BLaER1 treated with 17β-estradiol and CSF1 and Interleukin-3, amounts not matched to agents 10 nM and 100 nM (cell line): Measurements from ENCODE around the gene ATXN7L1.

Experiments used
- H3K27ac ChIP-seq, 11 experiments: shearing (Covaris generic); formaldehyde crosslinking; 2 replicates each; pipeline ENCODE4 v1.8.1; 2022
- H3K27me3 ChIP-seq, 11 experiments: shearing (Covaris generic); formaldehyde crosslinking; 2 replicates each; pipeline ENCODE4 v1.8.1; 2022
- H3K36me3 ChIP-seq, 11 experiments: shearing (Covaris generic); formaldehyde crosslinking; 2 replicates each; pipeline ENCODE4 v1.8.1; 2022
- H3K4me1 ChIP-seq, 10 experiments: shearing (Covaris generic); formaldehyde crosslinking; 2 replicates each; pipeline ENCODE4 v1.8.1; 2022
- H3K4me2 ChIP-seq, 11 experiments: shearing (Covaris generic); formaldehyde crosslinking; 2 replicates each; pipeline ENCODE4 v1.8.1; 2022
- H3K4me3 ChIP-seq, 10 experiments: shearing (Covaris generic); formaldehyde crosslinking; 2 replicates each; pipeline ENCODE4 v1.8.1; 2022
- H3K9ac ChIP-seq, 11 experiments: shearing (Covaris generic); formaldehyde crosslinking; 2 replicates each; pipeline ENCODE4 v1.8.1; 2022
- H3K9me3 ChIP-seq, 11 experiments: shearing (Covaris generic); formaldehyde crosslinking; replicated peaks in 1 of 11; 2 replicates each; pipeline ENCODE4 v1.8.1; 2022
- H4K20me1 ChIP-seq, 11 experiments: shearing (Covaris generic); formaldehyde crosslinking; 2 replicates each; pipeline ENCODE4 v1.8.1; 2022
- Cebpa-rat ChIP-seq, 11 experiments: shearing (Covaris generic); IDR thresholded peaks; 2 replicates each; pipeline ENCODE4 v1.8.1; 2022

The ATXN7L1 gene

GRCh38 chr7:105648561-105649401, 227.6 kb downstream of the ATXN7L1 start:
- Histone ChIP-seq H4K20me1 (peaks cover 5 to 44% (median 21%) of the 10 kb centered on the region in 11 experiments; a peak in 13 of 22 replicates), H3K4me1 (peaks cover 0 to 8% (median 4%) of the 10 kb centered on the region in 10 experiments; a peak in 4 of 20 replicates), H3K27ac (no peak overlapping the region), H3K4me3 (no peak overlapping the region), H3K36me3 (peaks cover 0 to 91% (median 12%) of the 10 kb centered on the region in 11 experiments; a peak in 13 of 22 replicates), H3K9ac (no peak overlapping the region), H3K27me3 (no peaks in the 10 kb centered on the region), H3K9me3 (no peaks in the 10 kb centered on the region), H3K4me2 (no peak overlapping the region)
- TF ChIP-seq Cebpa-rat (IDR thresholded peaks at IDR 0.05), result no peak

- peaks cover 0 to 8% (median 4%) of the 10 kb centered on the region in 10 experiments; a peak in 4 of 20 replicates for H3K4me1 ChIP-seq
- no peaks in the 10 kb centered on the region for H3K27me3 ChIP-seq
- no peaks in the 10 kb centered on the region for H3K9me3 ChIP-seq
- peaks cover 2 to 91% (median 18%) of the 10 kb centered on the region in 11 experiments; a peak in 16 of 22 replicates for H3K36me3 ChIP-seq
- H3K27ac ChIP-seq, result no peak overlapping the region
- TF ChIP-seq Cebpa-rat (IDR thresholded peaks at IDR 0.05), result no peak
- H3K9ac ChIP-seq, result no peak overlapping the region
- H3K4me2 ChIP-seq, result no peak overlapping the region
- peaks cover 2 to 35% (median 15%) of the 10 kb centered on the region in 11 experiments; a peak in 13 of 22 replicates for H4K20me1 ChIP-seq
- H3K4me3 ChIP-seq, result no peak overlapping the region
Observed at GRCh38 chr7:105647591-105647990, 228.8 kb downstream of the ATXN7L1 start.

GRCh38 chr7:105644937-105645336, 231.5 kb downstream of the ATXN7L1 start:
- no peaks in the 10 kb centered on the region for H3K27me3 ChIP-seq
- H3K36me3 ChIP-seq, result peaks cover 21 to 94% (median 28%) of the 10 kb centered on the region in 11 experiments; a peak in 19 of 22 replicates
- peaks cover 0 to 20% (median 0%) of the 10 kb centered on the region in 11 experiments; a peak in 6 of 22 replicates for H4K20me1 ChIP-seq
- H3K9ac ChIP-seq, result no peak overlapping the region
- H3K4me2 ChIP-seq, result no peak overlapping the region
- no peak for TF ChIP-seq Cebpa-rat (IDR thresholded peaks at IDR 0.05)
- H3K4me1 ChIP-seq, result peaks cover 0 to 8% (median 4%) of the 10 kb centered on the region in 10 experiments; a peak in 4 of 20 replicates
- H3K9me3 ChIP-seq, result no peaks in the 10 kb centered on the region
- H3K4me3 ChIP-seq, result no peak overlapping the region
- no peak overlapping the region for H3K27ac ChIP-seq

GRCh38 chr7:105643851-105644250, 232.5 kb downstream of the ATXN7L1 start:
- Histone ChIP-seq H3K27ac (no peak overlapping the region), H4K20me1 (peaks cover 0 to 20% (median 0%) of the 10 kb centered on the region in 11 experiments; a peak in 3 of 22 replicates), H3K9me3 (no peaks in the 10 kb centered on the region), H3K27me3 (no peaks in the 10 kb centered on the region), H3K4me1 (peaks cover 0 to 7% (median 4%) of the 10 kb centered on the region in 10 experiments; a peak in 4 of 20 replicates), H3K9ac (no peak overlapping the region), H3K36me3 (peaks cover 22 to 94% (median 38%) of the 10 kb centered on the region in 11 experiments; a peak in 20 of 22 replicates), H3K4me2 (no peak overlapping the region), H3K4me3 (no peak overlapping the region)
- TF ChIP-seq Cebpa-rat (IDR thresholded peaks at IDR 0.05), result no peak

- H3K9ac ChIP-seq, result no peak overlapping the region
- H3K27me3 ChIP-seq, result no peaks in the 10 kb centered on the region
- H3K9me3 ChIP-seq, result no peaks in the 10 kb centered on the region
- H4K20me1 ChIP-seq, result peaks cover 0 to 17% (median 0%) of the 10 kb centered on the region in 11 experiments; a peak in 2 of 22 replicates
- peaks cover 27 to 94% (median 43%) of the 10 kb centered on the region in 11 experiments; a peak in 21 of 22 replicates for H3K36me3 ChIP-seq
- no peak overlapping the region for H3K4me2 ChIP-seq
- no peak overlapping the region for H3K27ac ChIP-seq
- TF ChIP-seq Cebpa-rat (IDR thresholded peaks at IDR 0.05), result no peak
- no peak overlapping the region for H3K4me3 ChIP-seq
- H3K4me1 ChIP-seq, result peaks cover 0 to 2% (median 0%) of the 10 kb centered on the region in 10 experiments; a peak in 3 of 20 replicates
Observed at GRCh38 chr7:105643384-105643783, 233.0 kb downstream of the ATXN7L1 start.

- Histone ChIP-seq H3K4me2 (no peak overlapping the region), H3K36me3 (peaks cover 38 to 94% (median 54%) of the 10 kb centered on the region in 11 experiments), H3K9ac (no peak overlapping the region), H3K4me1 (no peaks in the 10 kb centered on the region), H3K4me3 (no peak overlapping the region), H3K27me3 (no peaks in the 10 kb centered on the region), H3K9me3 (no peaks in the 10 kb centered on the region), H4K20me1 (peaks cover 0 to 9% (median 0%) of the 10 kb centered on the region in 11 experiments; a peak in 1 of 22 replicates), H3K27ac (no peak overlapping the region)
- TF ChIP-seq Cebpa-rat (IDR thresholded peaks at IDR 0.05), result no peak
Observed at GRCh38 chr7:105642264-105642663, 234.1 kb downstream of the ATXN7L1 start.

GRCh38 chr7:105640956-105641810, 235.2 kb downstream of the ATXN7L1 start:
- Histone ChIP-seq H3K4me3 (no peak overlapping the region), H3K36me3 (peaks cover 47 to 94% (median 65%) of the 10 kb centered on the region in 11 experiments), H3K27ac (no peak overlapping the region)

GRCh38 chr7:105639667-105640493, 236.5 kb downstream of the ATXN7L1 start:
- Histone ChIP-seq H3K4me3 (no peak overlapping the region), H3K27ac (no peak overlapping the region), H3K4me2 (no peak overlapping the region), H3K4me1 (no peaks in the 10 kb centered on the region), H3K9me3 (no peaks in the 10 kb centered on the region), H3K36me3 (peaks cover 55 to 100% (median 78%) of the 10 kb centered on the region in 11 experiments), H4K20me1 (peaks cover 0 to 14% (median 0%) of the 10 kb centered on the region in 11 experiments; a peak in 1 of 22 replicates), H3K27me3 (no peaks in the 10 kb centered on the region), H3K9ac (no peak overlapping the region)
- TF ChIP-seq Cebpa-rat (IDR thresholded peaks at IDR 0.05), result no peak

More at GRCh38 chr7:105640956-105641810, 235.2 kb downstream of the ATXN7L1 start:
- H3K4me2 ChIP-seq, result no peak overlapping the region
- no peaks in the 10 kb centered on the region for H3K4me1 ChIP-seq
- no peak overlapping the region for H3K9ac ChIP-seq
- no peak for TF ChIP-seq Cebpa-rat (IDR thresholded peaks at IDR 0.05)
- H4K20me1 ChIP-seq, result peaks cover 0 to 9% (median 0%) of the 10 kb centered on the region in 11 experiments; a peak in 1 of 22 replicates
- no peaks in the 10 kb centered on the region for H3K27me3 ChIP-seq
- no peaks in the 10 kb centered on the region for H3K9me3 ChIP-seq
